Neutrophil (primary cell): Measurements from ENCODE around the gene TSPAN1.

ENCODE experiments used
- H3K27ac ChIP-seq: fragments of 200-600 bp; sonication (generic); 2 replicates; pipeline ENCODE4 v1.5.1; 2016; ENCODE audit warnings: mild to moderate bottlenecking, moderate library complexity
- H3K27me3 ChIP-seq: fragments of 200-600 bp; sonication (generic); 2 replicates; pipeline ENCODE4 v1.6.0; 2016; ENCODE audit warnings: mild to moderate bottlenecking
- H3K36me3 ChIP-seq: fragments of 200-600 bp; sonication (generic); 2 replicates; pipeline ENCODE4 v1.5.1; 2017
- H3K4me1 ChIP-seq, 2 experiments: fragments of 200-600 bp in 1 of 2; sonication (generic) in 1 of 2; 1 replicate in 1 of 2; 2 replicates in 1 of 2; pipeline versions ENCODE4 v1.5.1 to v1.6.1; 2013 to 2016; ENCODE audit warnings: low read depth in 1 of 2, low read length in 1 of 2, mild to moderate bottlenecking in 1 of 2, moderate library complexity in 1 of 2; ENCODE audit not compliant: control insufficient read depth in 1 of 2, insufficient read depth in 1 of 2
- H3K4me3 ChIP-seq, 2 experiments: fragments of 200-600 bp in 1 of 2; sonication (generic) in 1 of 2; 1 replicate in 1 of 2; 2 replicates in 1 of 2; pipeline ENCODE4 v1.5.1; 2013 to 2016; ENCODE audit warnings: low read depth in 1 of 2, low read length in 1 of 2, mild to moderate bottlenecking in 1 of 2, moderate library complexity in 1 of 2
- H3K9me3 ChIP-seq: fragments of 200-600 bp; sonication (generic); 2 replicates; pipeline ENCODE4 v1.5.1; 2016
- CTCF ChIP-seq: fragments of 200-600 bp; sonication (generic); IDR thresholded peaks from 2 replicates; pipeline ENCODE4 v1.5.1; 2016; ENCODE audit warnings: antibody characterized with exemption

TSPAN1 gene

GRCh38 chr1:46166521-46167462 lies 8.1 kb upstream of the TSPAN1 start:
- Histone ChIP-seq H3K9me3 (no peaks in the 10 kb centered on the region), H3K27ac (no peak overlapping the region), H3K4me1 (peaks cover 8 to 13% of the 10 kb centered on the region in 2 experiments), H3K27me3 (peaks cover 66% of the 10 kb centered on the region), H3K36me3 (no peaks in the 10 kb centered on the region), H3K4me3 (peak overlapping the region; percentile 42 to 49)
- TF ChIP-seq CTCF, result no peak

- TF ChIP-seq CTCF, result no peak
Observed at GRCh38 chr1:46168477-46168876, 6.4 kb upstream of the TSPAN1 start.

GRCh38 chr1:46169811-46170454 lies 5.0 kb upstream of the TSPAN1 start:
- Histone ChIP-seq H3K27me3 (peaks cover 55% of the 10 kb centered on the region), H3K36me3 (no peaks in the 10 kb centered on the region), H3K27ac (no peak overlapping the region), H3K4me1 (peaks cover 8 to 13% of the 10 kb centered on the region in 2 experiments), H3K4me3 (no peak overlapping the region), H3K9me3 (no peaks in the 10 kb centered on the region)
- TF ChIP-seq CTCF, result no peak

More at GRCh38 chr1:46168477-46168876, 6.4 kb upstream of the TSPAN1 start:
- Histone ChIP-seq H3K4me1 (peaks cover 8 to 13% of the 10 kb centered on the region in 2 experiments), H3K9me3 (no peaks in the 10 kb centered on the region), H3K36me3 (no peaks in the 10 kb centered on the region), H3K27ac (no peak overlapping the region), H3K27me3 (peaks cover 65% of the 10 kb centered on the region), H3K4me3 (no peak overlapping the region)

- Histone ChIP-seq H3K27ac (no peak overlapping the region), H3K4me1 (peaks cover 6 to 10% of the 10 kb centered on the region in 2 experiments), H3K9me3 (no peaks in the 10 kb centered on the region), H3K27me3 (peaks cover 42% of the 10 kb centered on the region), H3K36me3 (no peaks in the 10 kb centered on the region), H3K4me3 (no peak overlapping the region)
- TF ChIP-seq CTCF, result no peak
Observed at GRCh38 chr1:46171351-46171750, 3.5 kb upstream of the TSPAN1 start.

GRCh38 chr1:46171871-46172270 lies 3.0 kb upstream of the TSPAN1 start:
- no peak overlapping the region for H3K4me3 ChIP-seq
- peaks cover under 1 to 4% of the 10 kb centered on the region in 2 experiments for H3K4me1 ChIP-seq
- H3K9me3 ChIP-seq, result no peaks in the 10 kb centered on the region
- no peaks in the 10 kb centered on the region for H3K36me3 ChIP-seq
- H3K27ac ChIP-seq, result no peak overlapping the region
- TF ChIP-seq CTCF, result no peak
- H3K27me3 ChIP-seq, result peaks cover 37% of the 10 kb centered on the region
